Epithelial cell of proximal tubule (primary cell): ENCODE results near the gene ACACB. TPM values are rescaled to one million over a fixed set of nuclear protein-coding genes. Genes with fewer than 3 reads are reported as not detected.

Source experiments
- DNase-seq: peaks from one replicate; pipeline ENCODE4 v3.0.0-alpha.2; 2011; ENCODE audit warnings: low read depth
- H3K4me3 ChIP-seq: 2 replicates; pipeline ENCODE4 v1.5.1; 2011; ENCODE audit warnings: low read depth, mild to moderate bottlenecking, low read length
- total RNA-seq: library from RNA; depleted of rRNA; stranded (reverse); fragments of >200 nt; gene quantifications from 2 replicates; pipeline ENCODE4 v1.2.3, GENCODE V29; 2015
- TF ChIP-seq, protein P1 (sequence below): conservative IDR thresholded peaks from 2 replicates; pipeline ENCODE4 v1.5.1; 2012; ENCODE audit warnings: low read depth, mild to moderate bottlenecking, low read length

The ACACB gene
- total RNA-seq, 1 donor from 2014 or later = 26.5 TPM

DNA sequence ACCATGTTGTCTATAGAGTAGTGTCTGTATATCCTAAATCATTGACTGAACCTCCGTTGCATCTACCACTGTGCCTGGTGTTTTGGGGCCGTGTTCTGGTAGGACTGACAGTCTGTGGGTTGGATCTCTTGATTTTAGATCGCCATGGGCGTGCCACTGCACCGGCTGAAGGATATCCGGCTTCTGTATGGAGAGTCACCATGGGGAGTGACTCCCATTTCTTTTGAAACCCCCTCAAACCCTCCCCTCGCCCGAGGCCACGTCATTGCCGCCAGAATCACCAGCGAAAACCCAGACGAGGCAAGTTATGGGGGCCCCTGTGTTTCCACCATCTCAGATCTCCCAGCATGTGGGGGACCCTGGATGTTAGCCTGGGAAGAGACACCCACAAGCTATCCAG lies 69.1 kb downstream of the ACACB start:
- H3K4me3 ChIP-seq = no peak overlapping the region
- TF ChIP-seq, protein P1, sequence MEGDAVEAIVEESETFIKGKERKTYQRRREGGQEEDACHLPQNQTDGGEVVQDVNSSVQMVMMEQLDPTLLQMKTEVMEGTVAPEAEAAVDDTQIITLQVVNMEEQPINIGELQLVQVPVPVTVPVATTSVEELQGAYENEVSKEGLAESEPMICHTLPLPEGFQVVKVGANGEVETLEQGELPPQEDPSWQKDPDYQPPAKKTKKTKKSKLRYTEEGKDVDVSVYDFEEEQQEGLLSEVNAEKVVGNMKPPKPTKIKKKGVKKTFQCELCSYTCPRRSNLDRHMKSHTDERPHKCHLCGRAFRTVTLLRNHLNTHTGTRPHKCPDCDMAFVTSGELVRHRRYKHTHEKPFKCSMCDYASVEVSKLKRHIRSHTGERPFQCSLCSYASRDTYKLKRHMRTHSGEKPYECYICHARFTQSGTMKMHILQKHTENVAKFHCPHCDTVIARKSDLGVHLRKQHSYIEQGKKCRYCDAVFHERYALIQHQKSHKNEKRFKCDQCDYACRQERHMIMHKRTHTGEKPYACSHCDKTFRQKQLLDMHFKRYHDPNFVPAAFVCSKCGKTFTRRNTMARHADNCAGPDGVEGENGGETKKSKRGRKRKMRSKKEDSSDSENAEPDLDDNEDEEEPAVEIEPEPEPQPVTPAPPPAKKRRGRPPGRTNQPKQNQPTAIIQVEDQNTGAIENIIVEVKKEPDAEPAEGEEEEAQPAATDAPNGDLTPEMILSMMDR = no peak
- no peak for DNase-seq

DNA sequence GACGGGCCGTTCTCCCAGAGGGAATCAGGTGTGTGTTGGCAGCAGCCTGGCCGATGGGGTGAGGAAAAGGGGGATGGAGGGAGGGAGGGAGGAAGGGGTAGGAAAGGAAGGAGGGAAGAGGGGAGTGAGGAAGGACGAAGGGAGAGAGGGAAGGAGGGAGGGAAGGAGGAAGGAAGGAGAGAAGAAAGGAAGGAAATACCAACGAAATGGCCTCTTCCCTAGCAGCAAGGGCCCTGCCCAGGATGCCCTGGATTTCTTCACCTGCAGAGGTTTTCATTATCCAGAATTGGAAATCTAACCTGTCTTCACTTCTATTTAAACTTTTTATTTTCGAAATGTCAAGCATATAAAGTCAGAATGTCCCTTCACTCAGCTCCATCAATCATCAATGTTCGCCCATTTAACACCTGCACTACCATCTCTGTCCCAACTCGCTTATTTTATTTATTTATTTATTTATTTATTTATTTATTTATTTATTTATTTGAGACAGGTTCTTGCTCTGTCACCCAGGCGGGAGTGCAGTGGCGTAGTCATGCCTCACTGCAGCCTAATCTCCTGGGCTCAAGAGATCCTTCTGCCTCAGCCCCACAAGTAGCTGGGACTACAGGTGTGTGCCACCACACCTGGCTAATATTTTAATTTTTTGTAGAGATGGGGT lies 70.7 kb downstream of the ACACB start:
- no peak overlapping the region for H3K4me3 ChIP-seq
- no peak for DNase-seq
- TF ChIP-seq, protein P1 = no peak

DNA sequence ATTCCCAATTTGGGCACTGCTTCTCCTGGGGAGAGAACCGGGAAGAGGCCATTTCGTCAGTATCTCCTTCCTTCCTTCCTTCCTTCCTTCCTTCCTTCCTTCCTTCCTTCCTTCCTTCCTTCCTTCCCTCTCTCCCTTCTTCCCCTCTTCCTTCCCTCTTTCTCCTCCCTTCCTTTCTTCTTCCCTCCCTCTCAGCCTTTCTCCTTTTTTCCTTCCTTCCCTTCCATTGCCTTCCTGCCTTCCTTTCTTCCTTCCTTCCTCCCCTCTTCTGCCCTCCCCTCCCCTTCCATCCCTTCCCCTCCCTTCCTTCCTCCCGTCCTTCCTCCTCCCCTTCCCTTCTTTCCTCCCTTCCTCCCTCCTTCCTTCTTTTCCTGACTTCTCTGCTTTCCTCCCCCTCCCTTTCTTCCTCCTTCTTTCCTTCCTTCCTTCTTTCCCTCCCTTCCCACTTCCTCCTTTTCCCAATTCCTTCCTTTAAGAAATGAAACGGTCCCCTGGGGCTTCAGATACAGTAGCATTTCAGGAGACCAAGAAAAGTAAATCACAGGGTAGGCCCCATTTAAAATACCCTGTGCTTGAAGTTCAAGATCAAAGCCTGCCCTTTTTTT lies 71.8 kb downstream of the ACACB start:
- H3K4me3 ChIP-seq = no peak overlapping the region
- TF ChIP-seq, protein P1 = no peak
- no peak for DNase-seq

DNA sequence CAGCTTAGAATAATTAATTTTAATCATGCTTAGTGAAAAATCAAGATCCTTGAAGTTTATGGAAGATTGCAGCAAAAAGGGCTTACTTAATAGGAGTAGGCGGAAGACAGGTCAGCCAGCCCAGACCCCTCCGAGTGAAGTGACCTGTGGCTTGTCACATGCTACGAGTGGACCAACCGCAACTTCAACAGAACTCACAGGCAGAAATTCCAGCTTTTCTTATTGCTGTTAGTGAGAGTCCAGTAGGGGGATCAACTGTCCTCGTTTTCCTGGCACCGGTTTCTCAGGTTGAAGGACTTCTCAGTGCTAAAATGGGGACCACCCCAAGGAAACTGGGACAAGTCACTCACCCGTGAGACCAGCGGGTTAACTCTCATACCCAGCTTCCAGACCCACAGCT lies 72.9 kb downstream of the ACACB start:
- TF ChIP-seq, protein P1 = no peak
- H3K4me3 ChIP-seq = no peak overlapping the region
- DNase-seq = no peak

DNA sequence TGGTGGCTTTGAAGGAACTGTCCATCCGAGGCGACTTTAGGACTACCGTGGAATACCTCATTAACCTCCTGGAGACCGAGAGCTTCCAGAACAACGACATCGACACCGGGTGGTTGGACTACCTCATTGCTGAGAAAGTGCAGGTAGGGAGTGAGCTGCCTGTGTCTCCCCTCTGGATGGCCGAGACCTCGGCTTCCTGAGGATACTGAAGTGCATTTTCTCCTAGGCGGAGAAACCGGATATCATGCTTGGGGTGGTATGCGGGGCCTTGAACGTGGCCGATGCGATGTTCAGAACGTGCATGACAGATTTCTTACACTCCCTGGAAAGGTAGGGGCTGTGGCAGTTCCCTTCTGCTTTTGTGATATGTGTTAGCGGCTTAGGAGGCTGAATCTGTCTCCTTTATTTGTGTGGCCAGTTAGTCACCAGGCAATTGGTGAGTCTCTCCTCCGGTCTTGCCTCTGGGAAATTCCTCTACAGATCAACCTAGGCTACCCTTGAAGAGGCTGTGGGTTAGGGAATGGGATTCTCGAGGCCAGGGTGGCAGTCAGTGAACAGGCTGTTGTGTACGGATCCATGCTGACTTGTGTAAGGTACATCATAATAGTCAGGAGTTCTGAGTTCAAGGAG lies 75.3 kb downstream of the ACACB start:
- DNase-seq = no peak
- TF ChIP-seq, protein P1 = no peak
- H3K4me3 ChIP-seq = no peak overlapping the region

DNA sequence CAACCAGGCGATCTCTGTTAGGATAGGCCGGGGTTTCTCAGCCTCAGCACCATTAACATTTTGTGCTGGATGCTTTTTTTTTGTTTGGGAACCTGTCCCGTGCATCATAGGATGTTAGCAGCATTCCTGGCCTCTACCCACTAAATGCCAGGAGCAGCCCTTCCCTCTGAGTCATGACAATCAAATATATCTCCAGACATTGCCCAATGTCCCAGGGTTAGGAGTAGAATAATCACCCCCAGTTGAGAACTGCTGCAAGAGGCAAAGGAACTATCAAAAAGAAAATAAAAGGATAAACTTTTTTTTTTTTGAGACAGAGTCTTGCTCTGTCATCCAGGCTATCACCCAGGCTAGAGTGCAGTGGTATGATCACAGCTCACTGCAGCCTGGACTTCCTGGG lies 76.0 kb downstream of the ACACB start:
- DNase-seq = no peak
- TF ChIP-seq, protein P1 = no peak

More for the DNA sequence above, 76.0 kb downstream of the ACACB start:
- no peak overlapping the region for H3K4me3 ChIP-seq
